ENCODE measurements around the gene MED22.

Gene MED22

DNA sequence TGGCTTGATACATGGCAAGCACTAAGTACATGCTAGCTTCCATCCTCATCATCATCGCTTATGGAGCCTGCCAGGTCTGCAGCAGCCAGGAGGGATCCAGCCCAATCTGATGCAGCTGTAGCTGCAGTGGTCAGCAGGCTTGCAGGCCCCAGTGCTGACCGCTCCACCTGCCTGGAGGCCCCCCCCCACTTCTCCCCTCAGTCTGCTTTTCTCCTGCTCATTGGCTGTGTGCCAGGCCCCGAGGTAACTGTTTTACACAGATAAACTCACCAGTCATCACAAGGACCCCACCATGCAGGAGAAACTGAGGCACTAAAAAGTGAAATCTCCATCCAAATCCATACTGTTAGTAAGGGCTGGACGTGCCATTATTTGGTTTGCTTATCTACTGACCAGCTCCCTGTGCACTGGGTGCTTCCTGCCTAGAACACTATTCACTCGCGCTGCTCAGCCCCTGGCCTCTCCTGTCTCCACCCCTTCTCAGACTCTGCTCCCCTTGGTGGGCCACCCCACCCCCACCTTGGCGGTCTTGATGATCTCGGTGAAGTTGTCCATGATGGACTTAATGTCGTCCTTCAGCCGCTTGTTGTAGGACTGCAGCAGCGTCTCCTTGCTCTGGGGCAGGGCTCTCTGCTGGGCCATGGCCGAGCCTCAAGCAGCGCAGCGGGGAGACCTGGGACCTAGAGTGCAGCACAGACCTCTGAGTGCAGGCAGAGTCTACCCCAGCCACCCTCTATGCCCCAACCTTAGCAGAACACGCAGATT lies 1.7 kb downstream of the MED22 start:
- Histone ChIP-seq H3K9me3 (ENCODE audit: control extremely low read depth in 1 of 5, control insufficient read depth in 4 of 5, insufficient read depth in 2 of 5, low read depth in 1 of 5, low read length in 4 of 5) (no peaks in the 10 kb centered on the region), H3K36me3 (ENCODE audit: control insufficient read depth in 4 of 4, insufficient read depth in 4 of 4, low read length in 3 of 4) (peaks cover 18 to 71% (median 47%) of the 10 kb centered on the region in 4 experiments), H3K4me1 (ENCODE audit: control extremely low read depth in 1 of 4, control insufficient read depth in 4 of 4, insufficient read depth in 4 of 4, low read length in 3 of 4) (peaks cover 4 to 52% (median 49%) of the 10 kb centered on the region in 4 experiments), H3K27me3 (replicated peaks in 2 of 5; ENCODE audit: control insufficient read depth in 4 of 5, insufficient read depth in 5 of 5, low read length in 4 of 5) (no peaks in the 10 kb centered on the region), H3K27ac (ENCODE audit: insufficient read depth in 1 of 2, low read depth in 1 of 2, low read length in 2 of 2, poor library complexity in 1 of 2, severe bottlenecking in 2 of 2) (peak overlapping the region in 1 of 2 experiments; percentile 83), H3K4me3 (ENCODE audit: control insufficient read depth in 1 of 7, extremely low read depth in 1 of 7, insufficient read depth in 4 of 7, low read depth in 2 of 7, low read length in 6 of 7) (peak overlapping the region in 4 of 7 experiments; percentile 98 to 100 (median 99))
- CTCF ChIA-PET, result interaction anchor here (0.9 to 1.6 kb wide), 2 partner anchors 9 to 165 kb away, joined by 3 to 5 read pairs; no protein-coding TSS in a partner anchor
- POLR2A ChIA-PET, result no interaction called here
- no peak for DNase-seq
- WGBS (ENCODE audit: insufficient coverage), result 86% methylated on average over 14 of the region's 15 CpGs

GRCh38 chr9:133345596-133345995 lies 2.3 kb downstream of the MED22 start:
- Histone ChIP-seq H3K36me3 (ENCODE audit: control insufficient read depth in 4 of 4, insufficient read depth in 4 of 4, low read length in 3 of 4) (peaks cover 15 to 71% (median 41%) of the 10 kb centered on the region in 4 experiments), H3K4me1 (ENCODE audit: control extremely low read depth in 1 of 4, control insufficient read depth in 4 of 4, insufficient read depth in 4 of 4, low read length in 3 of 4) (peaks cover 4 to 58% (median 55%) of the 10 kb centered on the region in 4 experiments), H3K9me3 (ENCODE audit: control extremely low read depth in 1 of 5, control insufficient read depth in 4 of 5, insufficient read depth in 2 of 5, low read depth in 1 of 5, low read length in 4 of 5) (no peaks in the 10 kb centered on the region), H3K27ac (ENCODE audit: insufficient read depth in 1 of 2, low read depth in 1 of 2, low read length in 2 of 2, poor library complexity in 1 of 2, severe bottlenecking in 2 of 2) (no peak overlapping the region), H3K27me3 (replicated peaks in 2 of 5; ENCODE audit: control insufficient read depth in 4 of 5, insufficient read depth in 5 of 5, low read length in 4 of 5) (no peaks in the 10 kb centered on the region), H3K4me3 (ENCODE audit: control insufficient read depth in 1 of 7, extremely low read depth in 1 of 7, insufficient read depth in 4 of 7, low read depth in 2 of 7, low read length in 6 of 7) (no peak overlapping the region)
- CTCF ChIA-PET, result interaction anchor here (1.6 kb wide), 1 partner anchor 165 kb away, joined by 3 read pairs; no protein-coding TSS in a partner anchor
- WGBS (ENCODE audit: insufficient coverage), result 100% methylated on average over 4 of the region's 6 CpGs
- POLR2A ChIA-PET, result no interaction called here
- DNase-seq, result no peak

GRCh38 chr9:133344979-133345378 lies 3.0 kb downstream of the MED22 start:
- ChIA-PET POLR2A (no interaction called here), CTCF (interaction anchor here (1.5 kb wide), 1 partner anchor 157 kb away, joined by 4 read pairs; no protein-coding TSS in a partner anchor)
- DNase-seq, result no peak
- no peaks in the 10 kb centered on the region for H3K27me3 ChIP-seq (replicated peaks in 2 of 5; ENCODE audit: control insufficient read depth in 4 of 5, insufficient read depth in 5 of 5, low read length in 4 of 5)
- no peak overlapping the region for H3K27ac ChIP-seq (ENCODE audit: insufficient read depth in 1 of 2, low read depth in 1 of 2, low read length in 2 of 2, poor library complexity in 1 of 2, severe bottlenecking in 2 of 2)
- H3K36me3 ChIP-seq (ENCODE audit: control insufficient read depth in 4 of 4, insufficient read depth in 4 of 4, low read length in 3 of 4), result peaks cover 11 to 70% (median 34%) of the 10 kb centered on the region in 4 experiments
- peaks cover 4 to 63% (median 61%) of the 10 kb centered on the region in 4 experiments for H3K4me1 ChIP-seq (ENCODE audit: control extremely low read depth in 1 of 4, control insufficient read depth in 4 of 4, insufficient read depth in 4 of 4, low read length in 3 of 4)
- H3K9me3 ChIP-seq (ENCODE audit: control extremely low read depth in 1 of 5, control insufficient read depth in 4 of 5, insufficient read depth in 2 of 5, low read depth in 1 of 5, low read length in 4 of 5), result no peaks in the 10 kb centered on the region
- H3K4me3 ChIP-seq (ENCODE audit: control insufficient read depth in 1 of 7, extremely low read depth in 1 of 7, insufficient read depth in 4 of 7, low read depth in 2 of 7, low read length in 6 of 7), result no peak overlapping the region
- 96% methylated on average over 11 of the region's 12 CpGs for WGBS (ENCODE audit: insufficient coverage)

DNA sequence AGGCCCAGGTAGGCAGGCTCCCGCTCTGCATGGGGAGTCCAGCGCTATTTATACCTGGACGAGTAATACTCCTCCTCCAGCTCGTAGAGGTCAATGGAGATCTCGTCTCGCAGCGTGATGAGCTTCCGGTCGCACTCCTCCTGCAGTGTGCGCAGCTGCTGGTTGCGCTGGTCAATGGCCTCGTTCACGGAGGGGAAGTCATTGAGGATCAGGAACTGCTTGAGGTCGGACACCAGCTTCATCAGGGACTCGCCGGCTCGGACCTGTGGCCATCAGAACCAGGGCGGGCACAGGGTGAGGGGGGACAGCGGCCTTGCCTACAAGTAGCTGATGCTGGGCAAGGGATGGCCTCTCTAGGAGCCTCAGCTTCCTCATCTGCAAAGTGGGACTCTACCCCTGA lies 3.9 kb downstream of the MED22 start:
- 97% methylated on average over 18 of the region's 19 CpGs for WGBS (ENCODE audit: insufficient coverage)
- no peak overlapping the region for H3K27ac ChIP-seq (ENCODE audit: insufficient read depth in 1 of 2, low read depth in 1 of 2, low read length in 2 of 2, poor library complexity in 1 of 2, severe bottlenecking in 2 of 2)
- no peaks in the 10 kb centered on the region for H3K27me3 ChIP-seq (replicated peaks in 2 of 5; ENCODE audit: control insufficient read depth in 4 of 5, insufficient read depth in 5 of 5, low read length in 4 of 5)
- DNase-seq, result no peak
- no peaks in the 10 kb centered on the region for H3K9me3 ChIP-seq (ENCODE audit: control extremely low read depth in 1 of 5, control insufficient read depth in 4 of 5, insufficient read depth in 2 of 5, low read depth in 1 of 5, low read length in 4 of 5)
- ChIA-PET CTCF (interaction anchor here (0.9 to 1.9 kb wide), 3 partner anchors 13 to 156 kb away, joined by 3 to 9 read pairs (median 4); no protein-coding TSS in a partner anchor), POLR2A (no interaction called here)
- peaks cover 6 to 63% (median 61%) of the 10 kb centered on the region in 4 experiments for H3K4me1 ChIP-seq (ENCODE audit: control extremely low read depth in 1 of 4, control insufficient read depth in 4 of 4, insufficient read depth in 4 of 4, low read length in 3 of 4)
- no peak overlapping the region for H3K4me3 ChIP-seq (ENCODE audit: control insufficient read depth in 1 of 7, extremely low read depth in 1 of 7, insufficient read depth in 4 of 7, low read depth in 2 of 7, low read length in 6 of 7)
- peaks cover 7 to 67% (median 30%) of the 10 kb centered on the region in 4 experiments for H3K36me3 ChIP-seq (ENCODE audit: control insufficient read depth in 4 of 4, insufficient read depth in 4 of 4, low read length in 3 of 4)

DNA sequence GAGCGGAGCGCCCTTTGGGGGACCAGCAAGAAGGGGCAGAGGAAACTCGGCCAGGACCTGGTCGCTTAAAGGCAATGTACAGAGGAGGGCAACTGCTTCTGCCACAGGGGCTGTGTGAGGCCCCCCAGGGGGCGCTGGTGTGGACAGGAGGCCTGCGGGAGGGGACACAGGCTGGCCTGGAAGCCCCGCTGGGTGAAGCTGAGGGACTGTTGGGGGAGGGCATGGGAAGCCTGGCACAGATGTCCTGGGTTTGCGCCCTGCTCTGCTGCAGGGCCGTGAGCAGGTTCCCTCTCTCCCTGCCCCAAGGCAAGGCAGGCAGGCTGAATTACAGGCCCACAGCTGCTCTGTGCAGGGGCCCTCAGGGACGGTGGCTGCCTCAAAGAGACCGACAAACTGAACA lies 5.4 kb downstream of the MED22 start:
- H3K4me3 ChIP-seq (ENCODE audit: control insufficient read depth in 1 of 7, extremely low read depth in 1 of 7, insufficient read depth in 4 of 7, low read depth in 2 of 7, low read length in 6 of 7), result no peak overlapping the region
- H3K27me3 ChIP-seq (replicated peaks in 2 of 5; ENCODE audit: control insufficient read depth in 4 of 5, insufficient read depth in 5 of 5, low read length in 4 of 5), result no peaks in the 10 kb centered on the region
- H3K4me1 ChIP-seq (ENCODE audit: control extremely low read depth in 1 of 4, control insufficient read depth in 4 of 4, insufficient read depth in 4 of 4, low read length in 3 of 4), result peaks cover 3 to 62% (median 60%) of the 10 kb centered on the region in 4 experiments
- no peaks in the 10 kb centered on the region for H3K9me3 ChIP-seq (ENCODE audit: control extremely low read depth in 1 of 5, control insufficient read depth in 4 of 5, insufficient read depth in 2 of 5, low read depth in 1 of 5, low read length in 4 of 5)
- 90% methylated on average over 11 of the region's 11 CpGs for WGBS (ENCODE audit: insufficient coverage)
- H3K27ac ChIP-seq (ENCODE audit: insufficient read depth in 1 of 2, low read depth in 1 of 2, low read length in 2 of 2, poor library complexity in 1 of 2, severe bottlenecking in 2 of 2), result peak overlapping the region in 1 of 2 experiments; percentile 65
- ChIA-PET CTCF (interaction anchor here (0.8 to 3.0 kb wide), 9 partner anchors 8 to 156 kb away, joined by 3 to 18 read pairs (median 8); no protein-coding TSS in a partner anchor), POLR2A (no interaction called here)
- peaks cover 6 to 69% (median 33%) of the 10 kb centered on the region in 4 experiments for H3K36me3 ChIP-seq (ENCODE audit: control insufficient read depth in 4 of 4, insufficient read depth in 4 of 4, low read length in 3 of 4)
- peak in 2 of 3 donors; percentile 26 to 31 for DNase-seq

- H3K4me3 ChIP-seq (ENCODE audit: control insufficient read depth in 1 of 7, extremely low read depth in 1 of 7, insufficient read depth in 4 of 7, low read depth in 2 of 7, low read length in 6 of 7), result peak overlapping the region in 1 of 7 experiments; percentile 23
- H3K27ac ChIP-seq (ENCODE audit: insufficient read depth in 1 of 2, low read depth in 1 of 2, low read length in 2 of 2, poor library complexity in 1 of 2, severe bottlenecking in 2 of 2), result peak overlapping the region in 1 of 2 experiments; percentile 65
- ChIA-PET POLR2A (interaction anchor here (0.9 kb wide), 1 partner anchor 133 kb away, joined by 3 read pairs; no protein-coding TSS in a partner anchor), CTCF (interaction anchor here (0.8 to 3.0 kb wide), 10 partner anchors 8 to 156 kb away, joined by 3 to 18 read pairs (median 6); no protein-coding TSS in a partner anchor)
- WGBS (ENCODE audit: insufficient coverage), result 95% methylated on average over 12 of the region's 12 CpGs
- no peaks in the 10 kb centered on the region for H3K27me3 ChIP-seq (replicated peaks in 2 of 5; ENCODE audit: control insufficient read depth in 4 of 5, insufficient read depth in 5 of 5, low read length in 4 of 5)
- peaks cover 6 to 69% (median 33%) of the 10 kb centered on the region in 4 experiments for H3K36me3 ChIP-seq (ENCODE audit: control insufficient read depth in 4 of 4, insufficient read depth in 4 of 4, low read length in 3 of 4)
- H3K4me1 ChIP-seq (ENCODE audit: control extremely low read depth in 1 of 4, control insufficient read depth in 4 of 4, insufficient read depth in 4 of 4, low read length in 3 of 4), result peaks cover 3 to 61% (median 57%) of the 10 kb centered on the region in 4 experiments
- DNase-seq, result no peak
- no peaks in the 10 kb centered on the region for H3K9me3 ChIP-seq (ENCODE audit: control extremely low read depth in 1 of 5, control insufficient read depth in 4 of 5, insufficient read depth in 2 of 5, low read depth in 1 of 5, low read length in 4 of 5)
Measured at GRCh38 chr9:133342069-133342406, 5.9 kb downstream of the MED22 start.
